GM18520 (cell line): ENCODE measurements around the gene KRT16.
"Not testable (repeated sequence)": the region's sequence is repeated elsewhere in the genome, so short reads cannot be mapped to it uniquely, and the experiment has no call there.

Experiments used
- ATAC-seq: cut with Tn5 transposase; IDR thresholded peaks from one replicate; pipeline ENCODE4 v1.9.1; 2021; ENCODE audit not compliant: unreplicated experiment

KRT16 gene

DNA sequence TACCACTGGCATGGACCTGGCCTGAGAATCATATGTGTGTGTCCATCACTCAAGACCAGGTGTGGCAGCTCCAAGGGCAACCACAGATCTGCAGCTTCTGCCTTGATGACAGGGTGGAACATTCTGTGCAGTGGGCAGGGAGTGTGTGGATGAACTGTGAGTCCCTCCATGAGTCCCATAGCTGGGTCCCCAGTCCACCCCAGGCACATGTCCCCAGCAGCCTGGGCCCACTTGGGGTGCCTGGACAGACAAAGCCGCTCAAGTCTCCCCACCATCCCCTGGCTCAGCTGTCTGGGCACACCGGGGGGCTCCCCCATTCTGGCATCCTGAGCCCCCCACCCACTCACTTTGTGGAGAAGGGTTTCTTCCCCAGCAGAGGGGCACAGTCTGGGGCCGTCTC, 4.6 kb upstream of the KRT16 start:
- ATAC-seq, result no peak

DNA sequence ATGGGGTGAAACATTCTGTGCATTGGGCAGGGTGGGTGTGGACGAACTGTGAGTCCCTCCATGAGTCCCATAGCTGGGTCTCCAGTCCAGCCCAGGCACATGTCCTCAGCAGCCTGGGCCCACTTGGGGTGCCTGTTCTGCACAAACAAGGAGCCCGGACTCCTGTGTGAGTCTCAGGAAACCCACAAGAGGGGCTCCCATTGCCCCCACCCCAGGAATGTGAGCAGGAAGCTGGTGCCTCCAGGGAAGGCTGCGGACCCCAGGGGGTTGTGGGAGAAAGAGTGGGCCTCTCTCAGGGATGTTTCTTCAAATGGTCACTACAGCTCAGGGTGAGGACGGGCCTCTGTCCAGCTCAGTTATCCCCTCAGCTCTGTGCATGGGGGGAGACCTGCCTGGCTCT, 3.9 kb upstream of the KRT16 start:
- ATAC-seq, result not testable (repeated sequence)

DNA sequence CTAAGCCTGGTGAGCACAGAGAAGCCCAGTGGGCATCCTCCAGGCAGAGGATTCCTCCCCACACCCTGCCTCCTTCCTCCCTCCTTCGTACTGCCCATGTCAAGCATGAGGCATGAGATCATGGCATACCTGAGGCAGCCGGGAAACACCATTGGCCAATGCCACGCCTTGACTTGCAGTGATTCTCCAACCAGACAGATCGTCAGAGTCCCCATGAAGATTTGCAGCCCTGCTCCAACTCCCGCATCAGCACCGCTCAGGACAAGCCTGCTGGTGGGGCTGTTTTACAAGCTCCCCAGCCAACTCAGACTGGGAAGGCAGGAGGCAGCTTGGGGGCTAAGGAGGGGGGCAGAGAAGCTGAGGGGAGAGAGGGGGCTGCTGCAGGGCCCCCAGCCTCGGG, 2.9 kb upstream of the KRT16 start:
- ATAC-seq, result no peak

DNA sequence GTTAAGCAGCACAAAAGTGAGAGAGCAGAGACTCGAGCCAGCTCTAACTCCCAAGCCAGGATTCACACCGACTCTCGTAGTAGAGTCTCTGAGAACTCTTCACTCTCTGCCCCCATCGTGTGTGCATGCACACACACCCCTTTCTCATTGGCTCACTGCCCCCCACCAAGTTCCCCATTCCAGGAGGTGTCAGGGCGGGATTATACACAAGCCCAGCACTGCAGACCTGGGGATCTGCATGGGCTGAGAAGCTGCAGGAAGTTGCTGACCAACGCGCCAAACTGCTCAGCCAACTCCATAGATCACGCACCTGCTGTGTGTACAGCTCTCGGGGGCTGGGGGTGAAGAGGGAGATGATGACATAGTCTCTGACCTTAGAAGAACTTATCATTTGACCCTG, 2.2 kb upstream of the KRT16 start:
- ATAC-seq, result not testable (repeated sequence)

DNA sequence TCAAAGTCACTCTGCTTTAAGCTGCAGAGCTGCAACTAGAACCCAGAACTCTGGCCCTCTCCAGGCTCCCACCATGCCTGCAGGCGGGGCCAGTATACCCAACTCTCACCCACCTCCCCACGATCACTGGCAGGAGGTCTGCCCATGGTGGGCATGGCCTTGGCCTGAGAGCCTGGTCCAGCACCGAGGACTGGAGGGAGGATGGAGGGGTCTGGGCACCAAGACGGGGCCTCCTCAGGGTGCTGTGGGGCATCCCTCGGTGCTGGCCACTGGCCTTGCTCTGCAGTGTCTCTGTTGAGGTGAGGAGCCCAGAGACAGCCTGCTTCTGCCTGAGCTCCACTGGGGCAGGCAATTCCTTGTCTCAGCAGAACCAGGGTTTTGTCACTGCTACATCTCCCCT, 1.5 kb upstream of the KRT16 start:
- no peak for ATAC-seq

DNA sequence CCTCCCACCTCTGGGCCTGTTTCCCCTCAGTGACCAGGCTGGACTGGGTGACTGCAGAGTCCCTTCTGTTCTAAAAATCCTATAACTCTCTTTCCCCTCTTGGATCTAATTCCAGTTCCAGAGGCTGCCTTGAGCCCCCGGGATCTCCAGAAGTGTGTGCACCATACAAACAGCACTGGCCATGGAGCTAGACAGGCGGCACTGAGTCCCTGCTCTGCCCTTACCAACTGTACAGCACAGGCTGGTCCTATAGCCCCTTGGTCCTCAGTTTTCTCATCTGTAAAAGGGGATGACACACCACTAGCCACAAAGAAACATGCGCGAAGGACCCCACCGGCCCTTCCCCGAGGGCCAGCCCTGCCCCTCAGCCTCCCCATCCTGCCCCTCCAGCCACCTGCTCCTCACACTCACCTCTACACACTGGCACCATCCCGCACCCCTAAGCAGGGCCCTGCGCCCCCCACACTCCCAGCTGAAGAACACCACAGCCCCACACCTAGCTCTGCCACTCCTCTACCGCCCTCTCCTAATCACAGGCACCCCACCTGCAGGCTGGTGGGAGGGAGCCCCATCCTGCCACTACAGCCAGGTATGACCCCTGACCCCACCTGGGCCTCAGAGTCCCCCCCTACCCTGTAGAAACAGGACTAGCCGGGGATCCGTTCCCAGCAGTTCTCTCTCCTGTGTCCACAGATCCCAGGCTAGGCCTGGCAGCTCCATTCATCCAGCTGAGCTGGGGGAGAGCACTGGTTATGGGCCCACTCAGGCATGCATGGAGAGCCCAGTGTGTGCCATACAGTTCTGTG, 913 bp upstream of the KRT16 start:
- ATAC-seq, result no peak

DNA sequence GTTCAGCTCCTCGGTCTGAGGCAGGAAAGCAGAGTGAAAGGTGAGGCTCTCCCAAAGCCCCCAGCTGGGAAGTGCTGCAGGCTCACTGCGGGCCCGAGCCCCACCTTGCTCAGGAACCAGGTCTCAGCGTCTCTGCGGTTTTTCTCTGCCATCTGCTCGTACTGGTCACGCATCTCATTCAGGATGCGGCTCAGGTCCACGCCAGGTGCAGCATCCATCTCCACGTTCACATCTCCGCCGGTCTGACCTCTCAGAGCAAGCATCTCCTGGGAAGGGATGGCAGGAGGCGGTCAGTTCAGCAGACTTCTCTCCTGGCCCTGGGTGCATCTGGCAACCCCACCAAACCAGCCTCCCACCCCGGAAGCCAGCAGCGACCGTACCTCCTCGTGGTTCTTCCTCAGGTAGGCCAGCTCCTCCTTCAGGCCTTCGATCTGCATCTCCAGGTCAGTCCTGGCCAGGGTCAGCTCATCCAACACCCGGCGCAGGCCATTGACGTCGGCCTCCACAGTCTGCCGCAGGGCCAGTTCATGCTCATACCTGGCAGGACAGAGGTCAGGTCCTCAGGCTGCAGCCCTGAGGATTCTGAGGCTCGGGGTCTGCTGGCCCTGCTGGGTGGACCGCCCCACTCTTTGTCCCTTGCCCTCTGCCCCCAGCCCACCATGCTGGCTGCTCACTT, 1.5 kb downstream of the KRT16 start:
- no peak for ATAC-seq

DNA sequence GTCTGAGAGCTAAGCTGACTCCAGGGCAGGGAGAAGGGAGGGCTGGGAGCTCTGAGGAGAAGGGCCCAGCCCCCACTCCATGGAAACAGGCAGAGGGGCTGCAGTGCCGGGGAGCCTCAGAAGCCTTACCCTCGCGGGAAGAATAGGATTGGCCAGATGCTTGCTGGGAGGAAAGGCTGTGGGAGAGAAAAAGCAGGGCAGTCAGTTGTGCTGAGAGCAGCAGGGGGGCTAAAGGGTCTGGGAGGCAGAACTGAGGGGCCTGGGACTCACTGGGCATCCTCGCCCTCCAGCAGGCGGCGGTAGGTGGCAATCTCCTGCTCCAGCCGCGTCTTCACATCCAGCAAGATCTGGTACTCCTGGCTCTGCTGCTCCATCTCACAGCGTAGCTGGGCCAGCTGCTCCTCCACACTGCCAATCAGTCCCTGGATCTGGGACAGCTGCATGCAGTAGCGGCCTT, 2.5 kb downstream of the KRT16 start:
- not testable (repeated sequence) for ATAC-seq

DNA sequence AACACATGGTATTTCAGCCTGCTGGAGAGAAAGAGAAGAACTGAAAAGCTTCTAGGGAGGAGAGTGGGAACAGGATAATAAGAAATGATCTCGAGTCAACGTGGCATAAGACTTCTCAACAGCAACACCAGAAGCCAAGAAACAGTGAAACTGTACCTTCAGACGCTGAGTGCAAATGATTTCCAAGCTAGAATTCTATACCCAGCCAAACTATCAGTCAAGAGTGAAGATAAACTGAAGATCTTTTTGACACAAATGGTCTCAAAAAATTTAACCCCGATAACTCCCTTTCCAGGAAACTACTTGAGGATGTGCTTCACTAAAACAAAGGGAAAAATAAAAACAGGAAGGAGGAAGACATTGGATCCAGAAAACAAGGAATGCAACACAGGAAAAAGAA, 5.6 kb downstream of the KRT16 start:
- ATAC-seq, result not testable (repeated sequence)

DNA sequence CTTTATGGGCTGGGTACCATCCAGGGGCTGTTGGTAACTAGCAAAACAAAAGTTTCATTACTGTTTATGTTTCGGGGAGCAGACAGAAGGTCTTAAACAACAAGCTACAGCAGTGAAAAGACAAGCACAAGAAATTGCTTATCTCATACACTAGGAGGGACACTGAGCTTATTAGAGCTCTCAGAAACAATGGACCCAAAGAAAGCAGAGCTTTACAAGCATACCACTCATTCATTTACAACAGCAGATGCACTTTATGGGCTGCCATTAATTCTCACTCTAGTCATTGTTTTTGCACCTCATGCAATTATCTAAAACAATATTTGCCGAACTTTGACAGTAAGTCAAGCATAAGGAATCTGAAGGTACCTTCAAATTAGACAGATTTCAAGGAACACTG, 10.0 kb downstream of the KRT16 start:
- ATAC-seq, result no peak

DNA sequence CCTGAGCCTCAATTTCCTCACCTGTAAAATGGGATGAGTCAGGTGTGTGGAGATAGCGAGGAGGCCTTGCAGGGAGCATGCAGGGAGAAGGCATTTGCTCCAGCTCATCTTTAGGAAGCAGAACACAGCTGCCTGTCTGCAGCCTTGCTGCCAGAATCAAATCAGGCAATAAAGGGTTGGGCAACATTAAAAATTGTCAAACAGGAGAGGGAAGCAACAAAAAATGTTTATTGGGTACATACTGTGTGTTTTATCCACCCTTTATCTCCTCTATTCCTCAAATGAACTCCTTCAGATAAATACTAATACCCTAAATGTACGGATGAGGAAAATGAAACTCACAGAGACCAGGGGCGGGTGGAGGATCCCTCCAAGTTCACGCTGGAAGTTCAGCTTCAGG, 12.2 kb downstream of the KRT16 start:
- no peak for ATAC-seq

DNA sequence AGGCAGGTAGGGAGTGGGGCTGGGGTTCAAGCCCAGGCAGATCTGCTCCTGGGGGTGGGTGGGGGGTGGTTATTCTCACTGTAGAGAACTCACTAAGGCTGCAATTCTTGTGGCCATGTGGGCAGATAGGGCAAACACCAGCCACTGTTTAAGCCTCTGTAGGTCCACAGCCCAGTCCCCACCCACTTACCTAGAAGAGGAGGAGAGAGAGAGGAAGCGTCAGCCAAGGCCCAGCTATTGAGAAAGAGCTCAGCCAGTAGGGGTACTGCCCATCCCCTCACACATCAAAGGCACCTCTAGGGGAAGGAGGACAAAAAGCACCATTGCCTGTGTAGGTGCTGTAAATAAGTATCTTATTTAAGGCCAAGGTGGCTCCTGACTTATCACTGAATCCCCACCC, 12.9 kb downstream of the KRT16 start:
- ATAC-seq, result no peak

DNA sequence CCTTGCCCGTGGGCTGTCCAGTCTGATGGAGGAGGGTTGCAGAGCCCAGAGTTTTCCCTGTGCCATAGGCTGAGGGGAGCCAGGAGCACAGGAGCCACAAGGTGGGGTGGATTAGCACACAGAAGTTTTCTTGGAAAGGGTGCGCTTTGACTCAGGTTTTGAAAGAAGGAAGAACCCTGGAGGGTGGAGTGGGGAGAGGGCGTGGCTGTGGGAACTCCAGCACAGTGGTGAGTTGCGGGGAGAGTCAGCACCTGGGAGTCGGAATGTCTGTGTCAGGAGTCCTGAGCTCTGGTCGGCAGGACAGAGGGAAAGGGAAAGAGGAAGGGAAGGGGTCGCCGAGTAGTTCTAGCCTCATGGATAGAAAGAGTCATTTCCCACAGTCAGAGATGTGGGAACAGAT, 17.0 kb downstream of the KRT16 start:
- ATAC-seq, result no peak

DNA sequence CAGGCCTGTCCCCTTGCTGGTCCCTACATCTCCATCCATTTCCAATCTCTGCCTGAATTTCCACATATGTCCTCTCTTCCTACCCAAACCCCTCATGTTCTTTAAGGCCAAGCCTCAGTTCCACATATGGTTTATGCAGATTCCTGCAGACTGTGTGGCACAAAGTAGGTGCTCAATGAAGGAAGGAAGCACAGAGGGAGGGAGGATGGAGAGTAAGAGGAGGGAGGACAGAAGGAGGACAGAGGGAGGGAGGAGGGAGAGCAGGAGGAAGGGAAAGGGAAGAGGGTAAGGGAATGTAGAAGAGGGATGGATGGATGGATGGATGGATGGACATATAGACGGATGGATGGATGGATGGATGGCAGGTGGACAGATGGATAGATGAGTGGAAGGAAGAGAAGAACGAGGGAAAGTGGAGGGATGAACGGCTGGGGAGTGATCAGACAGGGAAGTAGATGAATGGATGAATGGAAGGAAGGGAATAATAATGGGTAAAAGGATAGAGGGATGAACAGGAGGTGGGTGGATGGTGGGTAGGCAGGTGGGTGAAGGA, 18.1 kb downstream of the KRT16 start:
- no peak for ATAC-seq

DNA sequence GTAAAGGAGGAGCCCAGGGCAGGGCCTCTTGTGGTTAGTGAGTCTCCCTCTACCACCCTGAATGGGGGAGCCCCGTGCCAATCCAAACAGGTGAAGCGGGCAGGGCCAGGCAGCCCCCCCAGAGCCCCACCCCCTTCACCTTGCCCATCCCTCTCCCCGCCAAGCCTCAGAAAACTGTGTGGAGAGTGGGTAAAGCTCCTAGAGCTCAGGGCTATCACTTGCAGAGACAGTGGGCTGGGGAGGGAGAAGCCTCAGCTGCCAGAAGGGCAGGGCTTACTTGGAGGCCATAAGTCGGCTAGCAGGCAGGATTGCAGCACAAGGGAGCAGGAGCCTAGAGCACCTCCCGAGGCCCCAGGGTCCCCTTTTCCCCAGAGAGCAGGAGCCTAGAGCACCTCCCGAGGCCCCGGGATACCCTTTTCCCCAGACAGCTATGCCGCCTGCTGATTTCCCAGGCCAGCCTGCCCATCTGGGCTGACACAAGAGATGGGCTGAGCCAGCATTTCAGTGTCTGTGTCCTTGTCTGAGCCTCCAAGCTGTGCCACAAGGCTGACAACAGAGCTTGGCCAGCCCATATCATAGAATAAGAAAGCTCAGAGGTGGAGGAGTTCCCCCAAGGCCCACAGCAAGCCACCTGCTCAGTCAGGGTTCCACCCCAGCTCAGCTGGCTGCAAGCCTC, 19.1 kb downstream of the KRT16 start:
- no peak for ATAC-seq

DNA sequence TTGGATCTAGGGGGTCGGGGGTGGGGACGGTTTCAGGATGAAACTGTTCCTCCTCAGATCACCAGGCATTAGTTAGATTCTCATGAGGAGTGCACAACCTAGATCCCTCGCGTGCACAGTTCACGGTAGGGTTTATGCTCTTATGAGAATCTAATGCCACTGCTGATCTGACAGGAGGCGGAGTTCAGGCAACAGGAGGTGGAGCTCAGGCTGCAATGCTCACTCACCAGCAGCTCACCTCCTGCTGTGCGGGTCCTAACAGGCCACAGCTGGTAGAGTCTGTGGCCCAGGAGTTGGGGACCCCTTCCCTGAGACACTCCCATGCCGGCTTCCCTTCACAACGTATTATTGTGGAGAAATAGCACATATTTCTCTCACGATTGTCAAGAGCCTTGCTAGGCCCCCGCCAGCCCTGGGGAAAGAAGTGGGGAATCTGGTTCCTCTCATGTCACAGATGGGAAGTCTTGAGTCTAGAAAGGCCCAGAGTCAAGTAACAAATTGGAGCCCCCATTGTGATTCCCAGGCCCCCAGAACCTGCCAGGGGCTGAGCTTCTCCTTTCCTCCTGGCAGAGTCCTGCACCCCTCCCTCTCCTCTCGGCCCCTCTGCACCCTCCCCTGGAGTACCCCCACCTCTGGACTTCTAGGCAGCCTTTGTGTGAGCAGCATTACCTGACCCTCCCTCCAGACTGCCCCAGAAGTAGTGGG, 19.8 kb downstream of the KRT16 start:
- ATAC-seq, result no peak

DNA sequence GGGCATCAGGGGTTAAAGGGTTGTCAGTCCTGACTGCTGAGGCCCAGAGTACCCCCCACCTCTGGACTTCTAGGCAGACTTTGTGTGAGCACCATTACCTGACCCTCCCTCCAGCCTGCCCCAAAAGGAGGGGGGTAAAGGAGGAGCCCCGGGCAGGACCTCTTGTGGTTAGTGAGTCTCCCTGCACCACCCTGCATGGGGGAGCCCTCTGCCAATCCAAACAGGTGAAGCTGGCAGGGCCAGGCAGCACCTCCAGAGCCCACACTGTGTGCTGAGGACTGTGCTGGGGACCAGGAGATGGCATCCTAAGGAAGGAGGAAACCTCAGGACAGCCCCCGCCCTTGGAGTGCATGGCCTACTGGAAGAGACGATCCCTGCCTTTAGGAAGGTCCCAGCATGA, 23.3 kb downstream of the KRT16 start:
- ATAC-seq, result no peak

DNA sequence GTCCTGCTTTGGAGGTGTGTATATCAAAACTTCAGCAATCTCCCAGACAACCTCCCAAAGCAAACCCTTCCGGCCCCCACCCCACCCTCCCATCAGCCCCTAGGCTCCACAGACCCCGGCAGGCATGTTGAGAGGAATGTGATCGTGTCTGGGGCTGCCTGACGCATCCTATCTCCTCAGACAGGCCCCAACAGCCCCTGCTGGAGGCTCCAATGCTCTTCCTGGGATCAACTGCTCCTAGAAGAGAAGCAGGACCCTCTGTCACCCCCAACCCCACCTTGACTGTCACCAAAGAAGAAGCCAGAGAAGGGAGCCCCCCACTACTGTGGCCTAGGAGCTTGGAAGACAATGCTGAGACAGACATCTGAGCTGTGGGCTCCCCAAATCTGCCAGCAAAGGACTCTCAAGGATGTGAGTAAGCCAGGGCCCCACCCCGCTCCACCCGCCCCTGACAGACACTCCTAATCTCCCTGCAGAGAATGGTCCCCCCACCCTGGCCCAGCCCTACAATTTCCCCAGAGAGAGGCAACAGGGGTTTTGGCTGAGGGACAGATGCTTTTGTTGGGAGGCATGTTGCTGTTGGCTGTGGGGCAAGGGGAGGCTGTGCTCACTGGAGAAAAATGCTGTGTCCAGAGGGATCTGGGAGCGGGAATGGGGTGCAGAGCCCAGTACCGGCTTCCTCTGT, 24.3 kb downstream of the KRT16 start:
- no peak for ATAC-seq

DNA sequence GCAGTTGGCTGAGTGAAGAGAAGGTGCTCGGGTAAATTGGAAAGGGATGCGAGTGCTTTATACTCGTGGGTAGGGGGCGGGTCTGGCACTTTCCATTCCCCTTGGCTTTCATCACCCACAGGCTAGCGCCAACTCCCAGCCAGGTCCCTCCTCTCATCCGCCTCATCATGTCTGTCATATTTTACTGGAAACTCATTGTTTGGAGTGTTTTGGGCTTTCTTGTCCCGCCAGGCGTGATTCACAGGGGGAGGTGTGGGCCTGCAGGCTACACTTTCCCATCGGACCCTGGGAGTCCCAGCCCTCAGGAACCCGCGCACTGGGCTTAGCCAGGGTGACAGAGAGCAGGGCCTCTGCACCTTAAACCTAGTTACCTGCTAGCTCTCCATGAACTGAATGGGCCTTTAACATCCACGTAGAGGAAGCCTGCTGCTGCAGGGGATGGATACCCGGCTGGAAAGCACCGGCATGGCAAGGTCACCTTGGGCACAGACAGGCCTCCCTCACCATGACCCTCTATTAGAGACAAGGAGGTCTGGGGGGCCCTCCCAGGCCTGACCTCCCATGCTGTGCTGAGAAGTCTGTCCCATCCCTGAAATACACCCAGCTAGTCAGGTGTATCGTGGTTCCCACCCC, 25.6 kb downstream of the KRT16 start, which contains the start of gene KRT14:
Gene KRT14 (minus strand): TSS at position 33 of the 633 bp plus-strand sequence. CDS start 61 bp downstream, outside the sequence.
- no peak for ATAC-seq
